ENCODE data around the gene SLC6A6. TPM values are rescaled to one million over a fixed set of nuclear protein-coding genes. Genes with fewer than 3 reads are reported as not detected.
A peak's percentile ranks its signal among the peaks of the same experiment; 100 is the strongest.

Gene SLC6A6
- total RNA-seq, 2 donors from 2014 or later, result 24.4 to 180 TPM

GRCh38 chr3:14536055-14536815 is 133.8 kb downstream of the SLC6A6 start:
- DNase-seq (peak; percentile 9), ATAC-seq (no peak)
- intact Hi-C loops (cut with DNase I), result no loop called here

- intact Hi-C loops (cut with DNase I), result no loop called here
- DNase-seq (peak; percentile 8), ATAC-seq (no peak)
These were observed 134.6 kb downstream of the SLC6A6 start for GRCh38 chr3:14536837-14537589.

- no peak for ATAC-seq
- peak; percentile 32 for DNase-seq
- intact Hi-C loops (cut with DNase I), result no loop called here
These were observed 135.4 kb downstream of the SLC6A6 start for GRCh38 chr3:14537590-14538450.

- intact Hi-C loops (cut with DNase I), result no loop called here
- DNase-seq (peak; percentile 8), ATAC-seq (no peak)
These were observed 136.2 kb downstream of the SLC6A6 start for GRCh38 chr3:14538451-14539088.

Other genes with a start within 250 kb of the SLC6A6 start
- 10 to 100 TPM; 10.6 to 15.0 TPM for gene XPC, start 224.0 kb upstream of the SLC6A6 start, total RNA-seq
- gene LSM3, start 223.8 kb upstream of the SLC6A6 start, total RNA-seq, result 10 to 100 TPM; 15.8 to 17.5 TPM
- 10 to 100 TPM; 18.2 to 19.8 TPM for gene GRIP2, start 137.7 kb downstream of the SLC6A6 start, total RNA-seq
- 10 to 100 TPM; 12.0 to 13.0 TPM for gene CCDC174, start 249.2 kb downstream of the SLC6A6 start, total RNA-seq